HL-60/S4 (cell line): Measurements from ENCODE around the gene FCGR3A.

ENCODE experiments used
- in situ Hi-C: fragments of 300-500 bp; cut with MboI; formaldehyde crosslinking; loops from 2 replicates; pipeline ENCODE4 v1.14.3; 2022; ENCODE audit warnings: low sequenced_read_pairs

FCGR3A gene

DNA sequence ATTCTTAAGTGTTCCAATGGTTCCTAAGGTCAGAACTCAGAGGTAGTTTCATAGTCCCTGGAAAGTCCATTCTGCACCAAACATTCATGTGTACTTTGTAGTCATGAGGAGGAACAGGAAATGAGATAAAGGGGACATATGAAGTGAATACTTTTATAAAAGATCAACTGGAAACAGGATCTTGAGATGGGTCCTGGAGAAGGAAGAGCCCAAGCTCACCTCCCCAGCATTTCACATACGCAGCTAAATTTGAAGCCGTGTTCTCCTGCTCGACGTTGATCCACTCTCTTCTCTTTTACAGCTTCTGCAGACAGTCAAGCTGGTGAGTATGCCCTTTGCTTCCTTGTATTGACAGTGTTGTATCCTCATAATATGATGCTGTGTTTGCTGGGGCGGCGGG is 43.9 kb downstream of the FCGR3A start:
- in situ Hi-C loops, result no loop called here

- in situ Hi-C loops, result no loop called here
Measured at GRCh38 chr1:161503394-161503748, 46.2 kb downstream of the FCGR3A start.

- in situ Hi-C loops, result no loop called here
Measured at GRCh38 chr1:161502641-161503393, 46.8 kb downstream of the FCGR3A start.

- in situ Hi-C loops, result no loop called here
Measured at GRCh38 chr1:161502181-161502580, 47.4 kb downstream of the FCGR3A start.

DNA sequence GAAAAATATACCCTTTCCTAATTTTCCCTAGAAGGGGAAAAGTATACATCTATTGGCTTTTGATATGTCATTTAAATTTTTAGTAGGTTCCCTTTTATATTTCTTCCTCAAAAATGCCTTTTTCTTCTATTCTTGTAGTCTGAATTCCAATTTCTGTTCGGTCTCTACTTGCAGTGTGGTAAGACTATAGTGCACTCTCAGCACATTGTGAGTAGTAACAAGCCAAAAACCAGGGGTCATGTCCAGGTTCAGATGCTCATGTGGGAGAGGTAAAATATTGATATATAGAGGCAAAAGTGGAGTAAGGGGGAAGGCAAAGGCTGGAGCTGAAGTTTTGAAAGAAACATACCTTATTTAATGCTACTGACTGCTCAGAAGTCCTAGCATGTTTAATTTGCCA is 48.4 kb downstream of the FCGR3A start:
- in situ Hi-C loops, result no loop called here

DNA sequence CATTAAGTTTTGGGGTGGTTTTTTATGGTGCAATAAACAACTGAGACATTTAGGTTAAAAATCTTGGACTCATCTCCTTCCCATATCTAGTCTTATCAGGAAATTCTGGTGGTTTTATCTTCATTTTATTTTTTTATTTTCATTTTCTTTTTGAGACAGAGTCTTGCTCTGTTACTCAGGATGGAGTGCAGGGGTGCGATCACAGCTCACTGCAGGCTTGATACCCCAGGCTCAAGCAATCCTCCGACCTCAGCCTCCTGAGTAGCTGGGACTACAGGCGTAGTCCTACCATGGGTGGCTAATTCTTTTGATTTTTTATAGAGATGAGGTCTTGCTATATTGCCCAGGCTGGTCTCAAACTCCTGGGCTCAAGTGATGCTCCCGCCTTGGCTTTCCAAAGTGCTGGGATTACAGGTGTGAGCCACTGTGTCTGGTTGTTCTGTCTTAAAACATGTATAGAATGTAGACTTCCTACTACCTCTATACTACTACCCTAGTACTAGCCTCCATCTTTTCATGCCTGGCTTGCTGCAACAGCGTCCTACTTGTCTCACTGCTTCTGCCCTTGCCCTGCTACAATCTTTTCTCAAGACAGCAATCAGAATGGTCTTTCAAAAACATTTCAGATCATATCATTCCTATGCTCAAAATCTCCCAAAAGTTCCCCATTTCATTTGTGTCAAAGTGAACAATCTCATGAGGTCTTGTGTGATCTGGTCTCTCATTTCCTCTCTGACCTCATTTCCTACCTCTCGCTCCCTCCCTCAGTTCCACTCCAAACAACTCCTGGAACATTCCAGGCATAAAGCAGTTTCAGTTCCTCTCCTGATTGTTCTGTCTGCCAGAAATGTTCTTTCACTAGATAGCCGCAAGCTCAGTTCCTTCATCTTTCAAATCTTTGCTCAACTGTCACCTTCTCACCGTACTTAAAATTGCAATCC is 50.2 kb downstream of the FCGR3A start:
- in situ Hi-C loops, result no loop called here

DNA sequence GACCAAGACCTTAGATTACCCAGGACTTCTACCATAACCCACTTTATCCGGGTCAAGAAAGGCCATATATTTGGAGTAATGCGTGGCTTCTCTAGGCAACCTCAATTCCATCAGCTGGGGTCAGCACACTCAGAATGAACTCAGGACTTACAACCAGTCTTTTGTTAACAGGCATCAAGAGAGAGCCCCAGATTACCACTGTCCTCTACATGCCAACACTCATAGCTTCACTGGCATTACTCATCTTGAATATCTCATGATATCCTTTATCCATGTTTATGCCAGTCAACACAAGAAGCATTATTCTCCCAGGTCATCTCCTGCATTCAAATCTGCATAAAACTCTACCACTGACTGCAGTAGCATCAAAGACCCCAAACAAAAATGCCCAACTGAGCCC is 51.0 kb downstream of the FCGR3A start:
- in situ Hi-C loops, result no loop called here

DNA sequence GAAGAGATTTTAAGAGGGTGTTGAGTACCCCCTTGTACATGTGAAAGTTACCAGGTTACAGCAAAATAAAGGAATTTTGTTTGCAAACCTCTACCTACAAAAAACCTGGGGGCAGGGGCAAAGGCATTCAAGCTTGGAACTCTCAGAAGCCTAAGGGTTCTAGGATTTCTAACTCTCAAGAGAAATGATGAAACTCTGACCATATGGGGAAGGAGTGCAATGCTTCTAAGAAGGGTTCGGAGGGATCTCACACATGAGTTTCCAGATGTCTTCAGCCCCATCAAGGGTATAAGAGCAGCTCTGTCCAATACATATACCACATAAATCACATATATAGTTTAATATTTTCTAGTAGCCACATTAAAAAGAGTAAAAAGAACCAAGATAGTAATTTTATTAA is 51.7 kb downstream of the FCGR3A start:
- in situ Hi-C loops, result no loop called here

DNA sequence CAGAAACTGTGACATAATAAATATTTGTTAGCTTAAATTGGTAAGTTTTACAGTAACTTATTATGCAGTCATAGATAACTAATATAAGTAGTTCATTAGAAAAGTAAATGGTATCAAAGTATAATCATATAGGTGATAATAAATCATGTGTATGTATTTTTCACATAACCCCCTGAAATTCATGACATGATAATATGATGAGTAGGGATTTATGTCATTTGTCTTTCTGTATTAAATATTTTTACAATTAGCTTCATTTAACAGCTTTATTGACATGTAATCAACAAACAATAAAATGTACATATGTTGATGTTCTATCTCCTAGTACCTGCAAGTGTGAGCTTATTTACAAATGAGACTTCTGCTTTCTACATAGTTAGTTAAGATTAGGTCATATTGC is 54.1 kb downstream of the FCGR3A start:
- in situ Hi-C loops, result no loop called here

DNA sequence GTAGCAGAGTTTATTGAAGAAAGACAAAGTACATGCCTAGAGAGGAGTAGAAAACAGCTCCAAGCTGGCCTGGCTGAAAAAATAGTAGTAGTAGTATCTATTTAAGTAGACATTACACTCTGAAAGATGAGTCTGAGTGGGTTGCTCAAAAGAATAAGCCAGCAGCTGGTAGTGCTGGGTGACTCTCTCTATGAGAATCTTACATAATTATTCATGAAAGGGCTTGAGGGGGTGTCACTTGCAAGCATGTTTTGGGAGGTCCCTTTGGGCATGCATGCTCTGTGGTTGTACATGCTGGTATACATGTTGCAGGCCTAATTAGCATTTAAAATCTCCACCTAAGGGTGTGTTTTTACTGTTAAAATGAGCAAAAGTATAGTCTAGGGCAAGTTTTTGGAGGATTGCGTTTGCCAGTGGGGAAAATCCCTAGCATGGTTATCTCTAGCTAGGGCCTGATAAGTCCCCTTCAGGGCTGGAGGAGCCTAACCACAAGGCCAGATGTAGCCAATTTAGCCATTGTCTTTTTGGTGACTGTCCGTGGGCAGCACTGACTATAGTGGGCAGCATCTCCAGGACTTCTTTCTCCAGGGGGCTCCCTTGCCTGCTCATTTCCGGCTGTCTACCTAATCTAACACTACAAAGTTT is 55.4 kb downstream of the FCGR3A start:
- in situ Hi-C loops, result no loop called here

DNA sequence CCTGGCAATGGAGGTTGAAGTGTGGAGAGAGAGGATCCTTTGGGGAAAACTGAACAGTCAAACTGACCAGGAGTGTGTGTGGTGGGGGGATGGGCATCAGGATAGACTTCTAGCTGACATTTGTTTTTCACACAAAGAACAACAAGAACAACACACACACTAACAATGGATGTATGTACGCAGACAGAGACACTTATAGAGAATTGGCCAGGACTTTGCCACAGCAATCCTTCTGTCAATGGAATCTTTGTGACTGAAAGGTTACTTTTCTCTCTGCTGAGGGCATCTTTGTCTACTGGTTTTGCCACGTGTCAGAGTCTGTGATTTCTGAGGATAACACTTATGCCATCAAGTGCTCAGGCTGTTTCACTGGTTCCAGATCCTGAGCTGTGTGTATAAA is 56.8 kb downstream of the FCGR3A start:
- in situ Hi-C loops, result no loop called here
